ENCODE measurements around the gene GALNT5. TPM values are rescaled to one million over a fixed set of nuclear protein-coding genes. Genes with fewer than 3 reads are reported as not detected.
A peak's percentile ranks its signal among the peaks of the same experiment; 100 is the strongest.

Gene GALNT5
- total RNA-seq, 1 donor from 2014 or later, result 0.11 TPM

DNA sequence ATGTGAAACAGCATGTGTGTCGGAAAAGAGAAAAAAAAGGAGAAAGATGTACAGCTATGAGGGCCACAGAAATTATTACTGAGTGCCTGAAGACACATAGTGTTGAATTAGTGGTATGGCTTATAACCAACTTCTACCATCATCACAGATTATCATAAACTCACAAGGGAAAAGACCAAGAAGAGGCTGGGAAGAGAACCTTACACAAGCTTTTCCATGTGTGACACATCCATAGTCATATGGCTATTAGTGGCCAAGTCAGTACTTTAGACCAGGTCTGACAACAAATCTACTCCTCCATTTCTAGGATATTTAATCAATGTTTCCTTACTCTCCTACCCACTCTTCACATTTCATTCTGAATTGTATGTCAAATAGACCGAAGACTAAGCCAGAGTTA is 3.5 kb upstream of the GALNT5 start:
- intact Hi-C loops (cut with DNase I), result loop anchor here (10.0 kb wide), 1 partner anchor 919 kb away; the partner anchor contains the start of gene NR4A2
- H3K27me3 ChIP-seq, result no peaks in the 10 kb centered on the region
- TF ChIP-seq, protein P1, sequence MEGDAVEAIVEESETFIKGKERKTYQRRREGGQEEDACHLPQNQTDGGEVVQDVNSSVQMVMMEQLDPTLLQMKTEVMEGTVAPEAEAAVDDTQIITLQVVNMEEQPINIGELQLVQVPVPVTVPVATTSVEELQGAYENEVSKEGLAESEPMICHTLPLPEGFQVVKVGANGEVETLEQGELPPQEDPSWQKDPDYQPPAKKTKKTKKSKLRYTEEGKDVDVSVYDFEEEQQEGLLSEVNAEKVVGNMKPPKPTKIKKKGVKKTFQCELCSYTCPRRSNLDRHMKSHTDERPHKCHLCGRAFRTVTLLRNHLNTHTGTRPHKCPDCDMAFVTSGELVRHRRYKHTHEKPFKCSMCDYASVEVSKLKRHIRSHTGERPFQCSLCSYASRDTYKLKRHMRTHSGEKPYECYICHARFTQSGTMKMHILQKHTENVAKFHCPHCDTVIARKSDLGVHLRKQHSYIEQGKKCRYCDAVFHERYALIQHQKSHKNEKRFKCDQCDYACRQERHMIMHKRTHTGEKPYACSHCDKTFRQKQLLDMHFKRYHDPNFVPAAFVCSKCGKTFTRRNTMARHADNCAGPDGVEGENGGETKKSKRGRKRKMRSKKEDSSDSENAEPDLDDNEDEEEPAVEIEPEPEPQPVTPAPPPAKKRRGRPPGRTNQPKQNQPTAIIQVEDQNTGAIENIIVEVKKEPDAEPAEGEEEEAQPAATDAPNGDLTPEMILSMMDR (IDR thresholded peaks at IDR 0.05), result no peak

DNA sequence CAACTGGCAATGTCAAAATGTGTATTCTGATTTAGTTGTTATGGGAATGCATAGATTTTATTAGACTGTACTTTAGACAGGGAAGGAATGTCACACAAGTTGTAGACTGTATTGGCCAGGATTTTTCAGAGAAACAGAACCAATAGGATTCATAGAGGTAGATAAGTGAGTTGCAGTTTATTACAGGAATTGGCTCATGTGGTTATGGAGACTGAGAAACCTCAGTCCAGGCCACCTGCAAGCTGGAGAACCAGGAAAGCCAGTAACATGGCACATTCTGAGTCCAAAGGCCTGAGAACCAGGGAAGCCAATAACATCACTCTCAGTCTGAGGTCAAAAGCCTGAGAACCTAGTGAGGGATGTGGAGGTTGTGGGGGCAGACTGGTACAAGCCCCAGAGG is 1.8 kb upstream of the GALNT5 start:
- H3K27me3 ChIP-seq, result no peaks in the 10 kb centered on the region
- H3K9me3 ChIP-seq, result no peaks in the 10 kb centered on the region
- no peaks in the 10 kb centered on the region for H3K4me1 ChIP-seq
- H3K4me3 ChIP-seq, result no peak overlapping the region
- no peak overlapping the region for H3K27ac ChIP-seq
- TF ChIP-seq, protein P1 (IDR thresholded peaks at IDR 0.05), result no peak
- H3K36me3 ChIP-seq, result no peaks in the 10 kb centered on the region
- no peak for DNase-seq (ENCODE audit: low spot score in 2 of 2)
- intact Hi-C loops (cut with DNase I), result loop anchor here (10.0 kb wide), 1 partner anchor 921 kb away; the partner anchor contains the start of gene NR4A2

More for the DNA sequence above, 3.5 kb upstream of the GALNT5 start:
- H3K9me3 ChIP-seq, result no peaks in the 10 kb centered on the region
- no peaks in the 10 kb centered on the region for H3K4me1 ChIP-seq
- H3K27ac ChIP-seq, result no peak overlapping the region
- no peaks in the 10 kb centered on the region for H3K36me3 ChIP-seq
- no peak overlapping the region for H3K4me3 ChIP-seq
- no peak for DNase-seq (ENCODE audit: low spot score in 2 of 2)

DNA sequence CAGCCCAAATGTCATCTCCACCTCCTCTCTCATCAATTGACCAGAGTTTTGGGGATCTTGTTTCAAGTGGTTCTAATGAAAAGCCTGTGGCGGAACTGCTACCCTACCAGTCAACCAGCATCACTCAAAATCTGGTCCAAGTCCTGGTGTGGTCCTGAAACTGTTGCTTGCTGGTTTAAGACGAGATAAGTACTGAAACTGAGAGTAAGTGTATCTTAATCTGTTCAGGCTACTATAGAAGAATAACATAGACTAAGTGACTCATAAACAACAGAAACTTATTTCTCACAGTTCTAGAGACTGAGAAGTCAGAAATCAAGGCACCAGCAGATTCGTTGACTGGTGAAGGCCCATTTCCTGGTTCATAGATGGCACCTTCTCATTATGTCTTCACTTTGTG is 879 bp upstream of the GALNT5 start:
- Histone ChIP-seq H3K4me1 (peaks cover 0 to 6% of the 10 kb centered on the region in 2 donors), H3K27ac (no peak overlapping the region), H3K4me3 (no peak overlapping the region), H3K9me3 (no peaks in the 10 kb centered on the region), H3K27me3 (no peaks in the 10 kb centered on the region), H3K36me3 (no peaks in the 10 kb centered on the region)
- no peak for DNase-seq (ENCODE audit: low spot score in 2 of 2)
- TF ChIP-seq, protein P1 (IDR thresholded peaks at IDR 0.05), result no peak
- intact Hi-C loops (cut with DNase I), result loop anchor here (10.0 kb wide), 1 partner anchor 922 kb away; the partner anchor contains the start of gene NR4A2

DNA sequence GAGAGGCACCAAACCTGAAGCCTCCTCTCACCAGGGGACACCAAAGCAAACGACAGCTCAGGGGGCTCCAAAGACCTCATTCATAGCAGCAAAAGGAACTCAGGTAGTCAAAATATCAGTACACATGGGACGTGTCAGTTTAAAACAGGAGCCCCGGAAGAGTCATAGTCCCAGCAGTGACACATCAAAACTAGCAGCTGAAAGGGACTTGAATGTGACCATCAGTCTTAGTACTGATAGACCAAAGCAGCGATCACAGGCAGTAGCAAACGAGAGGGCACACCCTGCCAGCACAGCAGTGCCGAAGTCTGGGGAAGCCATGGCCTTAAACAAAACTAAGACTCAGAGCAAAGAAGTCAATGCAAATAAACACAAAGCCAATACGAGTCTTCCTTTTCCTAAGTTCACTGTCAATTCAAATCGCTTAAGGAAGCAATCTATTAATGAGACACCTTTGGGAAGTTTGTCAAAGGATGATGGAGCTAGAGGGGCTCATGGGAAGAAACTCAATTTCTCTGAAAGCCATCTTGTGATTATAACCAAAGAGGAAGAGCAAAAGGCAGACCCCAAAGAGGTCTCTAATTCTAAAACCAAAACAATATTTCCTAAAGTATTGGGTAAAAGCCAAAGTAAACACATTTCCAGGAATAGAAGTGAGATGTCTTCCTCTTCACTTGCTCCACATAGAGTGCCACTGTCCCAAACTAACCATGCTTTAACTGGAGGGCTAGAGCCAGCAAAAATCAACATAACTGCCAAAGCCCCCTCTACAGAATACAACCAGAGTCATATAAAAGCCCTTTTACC is 1.2 kb downstream of the GALNT5 start:
- TF ChIP-seq, protein P1 (IDR thresholded peaks at IDR 0.05), result no peak
- H3K27ac ChIP-seq, result peak overlapping the region; percentile 14 to 40
- intact Hi-C loops (cut with DNase I), result loop anchor here (10.0 kb wide), 1 partner anchor 924 kb away; the partner anchor contains the start of gene NR4A2

DNA sequence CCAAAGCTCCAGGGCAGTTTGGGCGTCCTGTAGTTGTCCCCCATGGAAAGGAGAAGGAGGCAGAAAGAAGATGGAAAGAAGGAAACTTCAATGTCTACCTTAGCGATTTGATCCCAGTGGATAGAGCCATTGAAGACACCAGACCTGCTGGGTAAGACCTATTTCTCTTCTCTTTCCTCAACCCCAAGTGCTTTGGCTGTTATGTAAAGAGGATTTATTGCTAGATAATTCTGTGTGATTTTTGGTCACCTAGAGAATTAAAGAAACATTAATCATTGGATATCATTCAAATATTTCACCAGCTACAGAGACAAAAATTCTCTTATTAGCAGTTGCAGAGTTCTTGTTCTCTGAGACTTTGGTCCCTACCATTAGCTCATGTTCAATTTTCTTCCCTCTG is 1.9 kb downstream of the GALNT5 start:
- no peaks in the 10 kb centered on the region for H3K9me3 ChIP-seq
- H3K27ac ChIP-seq, result no peak overlapping the region
- intact Hi-C loops (cut with DNase I), result loop anchor here (10.0 kb wide), 1 partner anchor 925 kb away; the partner anchor contains the start of gene NR4A2
- H3K4me1 ChIP-seq, result peaks cover 0 to 8% of the 10 kb centered on the region in 2 donors
- H3K27me3 ChIP-seq, result no peaks in the 10 kb centered on the region
- no peaks in the 10 kb centered on the region for H3K36me3 ChIP-seq
- TF ChIP-seq, protein P1 (IDR thresholded peaks at IDR 0.05), result no peak
- DNase-seq (ENCODE audit: low spot score in 2 of 2), result no peak
- no peak overlapping the region for H3K4me3 ChIP-seq

More for the DNA sequence above, 1.2 kb downstream of the GALNT5 start:
- H3K4me3 ChIP-seq, result peak overlapping the region in 1 of 2 donors; percentile 48
- H3K9me3 ChIP-seq, result no peaks in the 10 kb centered on the region
- H3K4me1 ChIP-seq, result peaks cover 0 to 6% of the 10 kb centered on the region in 2 donors
- no peaks in the 10 kb centered on the region for H3K36me3 ChIP-seq
- no peaks in the 10 kb centered on the region for H3K27me3 ChIP-seq
- DNase-seq (ENCODE audit: low spot score in 2 of 2), result no peak

Data from ascending aorta (tissue), 2 donors.